Measurements from ENCODE around the gene IL17RE. TPM values are rescaled to one million over a fixed set of nuclear protein-coding genes. Genes with fewer than 3 reads are reported as not detected.
"Not testable (repeated sequence)": the region's sequence is repeated elsewhere in the genome, so short reads cannot be mapped to it uniquely, and the experiment has no call there.

IL17RE gene
- polyA plus RNA-seq, 3 donors, result 0.27 TPM; not detected in 2

GRCh38 chr3:9864200-9864927 lies 38.3 kb upstream of the IL17RE start:
- Histone ChIP-seq H3K4me1 (ENCODE audit: control insufficient read depth in 1 of 2, insufficient read depth in 2 of 2, low read length in 2 of 2) (peaks cover 30 to 33% of the 10 kb centered on the region in 2 donors), H3K27me3 (ENCODE audit: control insufficient read depth in 2 of 2, insufficient read depth in 2 of 2, low read length in 2 of 2) (no peaks in the 10 kb centered on the region), H2AFZ (ENCODE audit: insufficient read depth, low read depth, low read length, poor library complexity, severe bottlenecking) (peak overlapping the region; percentile 77), H3K4me3 (replicated peaks in 1 of 3; ENCODE audit: low read depth in 2 of 3, low read length in 3 of 3) (peak overlapping the region in 2 of 3 experiments; percentile 5 to 60), H3K27ac (ENCODE audit: low read depth in 1 of 2, low read length in 2 of 2) (peak overlapping the region; percentile 53 to 58), H3K9ac (ENCODE audit: insufficient read depth, low read length, poor library complexity, severe bottlenecking) (peak overlapping the region; percentile 43), H3K79me2 (ENCODE audit: insufficient read depth, low read length) (no peaks in the 10 kb centered on the region), H3K9me3 (replicated peaks in 1 of 2; ENCODE audit: control insufficient read depth in 1 of 2, insufficient read depth in 1 of 2, low read length in 2 of 2) (no peaks in the 10 kb centered on the region), H3K4me2 (replicated peaks; ENCODE audit: extremely low read depth, low read length, poor library complexity, severe bottlenecking) (peak overlapping the region; percentile 57), H3K36me3 (replicated peaks in 1 of 2; ENCODE audit: control insufficient read depth in 1 of 2, insufficient read depth in 2 of 2, low read length in 2 of 2) (no peaks in the 10 kb centered on the region), H4K20me1 (ENCODE audit: insufficient read depth, low read length) (no peaks in the 10 kb centered on the region)
- no peaks in the 10 kb centered on the region for H3K9me3 Mint-ChIP-seq
- H3K4me3 Mint-ChIP-seq, result peak overlapping the region; percentile 65 to 81
- intact Hi-C loops (cut with micrococcal nuclease), result no loop called here
- H3K36me3 Mint-ChIP-seq, result no peaks in the 10 kb centered on the region
- H3K4me1 Mint-ChIP-seq, result peaks cover 27% of the 10 kb centered on the region
- peak overlapping the region in 6 of 7 donors; percentile 70 to 82 (median 76) for H3K27ac Mint-ChIP-seq
- 36% methylated on average over 11 of the region's 16 CpGs for WGBS (ENCODE audit: insufficient coverage)
- peaks cover 2 to 9% (median 7%) of the 10 kb centered on the region in 3 donors for H3K27me3 Mint-ChIP-seq (ENCODE audit: low read depth in 3 of 3)
- peak in 2 of 3 donors; percentile 40 to 46 for DNase-seq
- no peak for TF ChIP-seq CTCF (IDR thresholded peaks at IDR 0.05)

- WGBS (ENCODE audit: insufficient coverage), result 86% methylated on average over 3 of the region's 10 CpGs
- H3K27me3 Mint-ChIP-seq (ENCODE audit: low read depth in 3 of 3); DNase-seq; H3K27ac ChIP-seq (ENCODE audit: low read depth in 1 of 2, low read length in 2 of 2); H3K79me2 ChIP-seq (ENCODE audit: insufficient read depth, low read length); H3K9me3 ChIP-seq (replicated peaks in 1 of 2; ENCODE audit: control insufficient read depth in 1 of 2, insufficient read depth in 1 of 2, low read length in 2 of 2); H3K9me3 Mint-ChIP-seq; H3K27me3 ChIP-seq (ENCODE audit: control insufficient read depth in 2 of 2, insufficient read depth in 2 of 2, low read length in 2 of 2); H3K36me3 Mint-ChIP-seq; H4K20me1 ChIP-seq (ENCODE audit: insufficient read depth, low read length); H3K9ac ChIP-seq (ENCODE audit: insufficient read depth, low read length, poor library complexity, severe bottlenecking); intact Hi-C loops (cut with micrococcal nuclease); H3K36me3 ChIP-seq (replicated peaks in 1 of 2; ENCODE audit: control insufficient read depth in 1 of 2, insufficient read depth in 2 of 2, low read length in 2 of 2); H3K4me2 ChIP-seq (replicated peaks; ENCODE audit: extremely low read depth, low read length, poor library complexity, severe bottlenecking); H3K4me3 Mint-ChIP-seq: not testable (repeated sequence)
- H3K4me1 ChIP-seq (ENCODE audit: control insufficient read depth in 1 of 2, insufficient read depth in 2 of 2, low read length in 2 of 2), result peaks cover 30 to 33% of the 10 kb centered on the region in 2 donors
- Mint-ChIP-seq H3K4me1 (peaks cover 27% of the 10 kb centered on the region), H3K27ac (peak overlapping the region in 1 of 7 donors; percentile 82)
- peak overlapping the region in 1 of 3 experiments; percentile 60 for H3K4me3 ChIP-seq (replicated peaks in 1 of 3; ENCODE audit: low read depth in 2 of 3, low read length in 3 of 3)
- peak overlapping the region; percentile 77 for H2AFZ ChIP-seq (ENCODE audit: insufficient read depth, low read depth, low read length, poor library complexity, severe bottlenecking)
Observed at GRCh38 chr3:9865125-9865637, 37.5 kb upstream of the IL17RE start.
